ENCODE measurements around the gene PDSS2. TPM values are rescaled to one million over a fixed set of nuclear protein-coding genes. Genes with fewer than 3 reads are reported as not detected.

PDSS2 gene
- total and polyA plus RNA-seq, 2 of the 8 experiments (the other 6 are each of a cell fraction or from before 2014, with no cell fraction given): 10.7 to 16.1 TPM

GRCh38 chr6:107267634-107268033, 191.7 kb downstream of the PDSS2 start (continued):
- TF ChIP-seq, protein P1, sequence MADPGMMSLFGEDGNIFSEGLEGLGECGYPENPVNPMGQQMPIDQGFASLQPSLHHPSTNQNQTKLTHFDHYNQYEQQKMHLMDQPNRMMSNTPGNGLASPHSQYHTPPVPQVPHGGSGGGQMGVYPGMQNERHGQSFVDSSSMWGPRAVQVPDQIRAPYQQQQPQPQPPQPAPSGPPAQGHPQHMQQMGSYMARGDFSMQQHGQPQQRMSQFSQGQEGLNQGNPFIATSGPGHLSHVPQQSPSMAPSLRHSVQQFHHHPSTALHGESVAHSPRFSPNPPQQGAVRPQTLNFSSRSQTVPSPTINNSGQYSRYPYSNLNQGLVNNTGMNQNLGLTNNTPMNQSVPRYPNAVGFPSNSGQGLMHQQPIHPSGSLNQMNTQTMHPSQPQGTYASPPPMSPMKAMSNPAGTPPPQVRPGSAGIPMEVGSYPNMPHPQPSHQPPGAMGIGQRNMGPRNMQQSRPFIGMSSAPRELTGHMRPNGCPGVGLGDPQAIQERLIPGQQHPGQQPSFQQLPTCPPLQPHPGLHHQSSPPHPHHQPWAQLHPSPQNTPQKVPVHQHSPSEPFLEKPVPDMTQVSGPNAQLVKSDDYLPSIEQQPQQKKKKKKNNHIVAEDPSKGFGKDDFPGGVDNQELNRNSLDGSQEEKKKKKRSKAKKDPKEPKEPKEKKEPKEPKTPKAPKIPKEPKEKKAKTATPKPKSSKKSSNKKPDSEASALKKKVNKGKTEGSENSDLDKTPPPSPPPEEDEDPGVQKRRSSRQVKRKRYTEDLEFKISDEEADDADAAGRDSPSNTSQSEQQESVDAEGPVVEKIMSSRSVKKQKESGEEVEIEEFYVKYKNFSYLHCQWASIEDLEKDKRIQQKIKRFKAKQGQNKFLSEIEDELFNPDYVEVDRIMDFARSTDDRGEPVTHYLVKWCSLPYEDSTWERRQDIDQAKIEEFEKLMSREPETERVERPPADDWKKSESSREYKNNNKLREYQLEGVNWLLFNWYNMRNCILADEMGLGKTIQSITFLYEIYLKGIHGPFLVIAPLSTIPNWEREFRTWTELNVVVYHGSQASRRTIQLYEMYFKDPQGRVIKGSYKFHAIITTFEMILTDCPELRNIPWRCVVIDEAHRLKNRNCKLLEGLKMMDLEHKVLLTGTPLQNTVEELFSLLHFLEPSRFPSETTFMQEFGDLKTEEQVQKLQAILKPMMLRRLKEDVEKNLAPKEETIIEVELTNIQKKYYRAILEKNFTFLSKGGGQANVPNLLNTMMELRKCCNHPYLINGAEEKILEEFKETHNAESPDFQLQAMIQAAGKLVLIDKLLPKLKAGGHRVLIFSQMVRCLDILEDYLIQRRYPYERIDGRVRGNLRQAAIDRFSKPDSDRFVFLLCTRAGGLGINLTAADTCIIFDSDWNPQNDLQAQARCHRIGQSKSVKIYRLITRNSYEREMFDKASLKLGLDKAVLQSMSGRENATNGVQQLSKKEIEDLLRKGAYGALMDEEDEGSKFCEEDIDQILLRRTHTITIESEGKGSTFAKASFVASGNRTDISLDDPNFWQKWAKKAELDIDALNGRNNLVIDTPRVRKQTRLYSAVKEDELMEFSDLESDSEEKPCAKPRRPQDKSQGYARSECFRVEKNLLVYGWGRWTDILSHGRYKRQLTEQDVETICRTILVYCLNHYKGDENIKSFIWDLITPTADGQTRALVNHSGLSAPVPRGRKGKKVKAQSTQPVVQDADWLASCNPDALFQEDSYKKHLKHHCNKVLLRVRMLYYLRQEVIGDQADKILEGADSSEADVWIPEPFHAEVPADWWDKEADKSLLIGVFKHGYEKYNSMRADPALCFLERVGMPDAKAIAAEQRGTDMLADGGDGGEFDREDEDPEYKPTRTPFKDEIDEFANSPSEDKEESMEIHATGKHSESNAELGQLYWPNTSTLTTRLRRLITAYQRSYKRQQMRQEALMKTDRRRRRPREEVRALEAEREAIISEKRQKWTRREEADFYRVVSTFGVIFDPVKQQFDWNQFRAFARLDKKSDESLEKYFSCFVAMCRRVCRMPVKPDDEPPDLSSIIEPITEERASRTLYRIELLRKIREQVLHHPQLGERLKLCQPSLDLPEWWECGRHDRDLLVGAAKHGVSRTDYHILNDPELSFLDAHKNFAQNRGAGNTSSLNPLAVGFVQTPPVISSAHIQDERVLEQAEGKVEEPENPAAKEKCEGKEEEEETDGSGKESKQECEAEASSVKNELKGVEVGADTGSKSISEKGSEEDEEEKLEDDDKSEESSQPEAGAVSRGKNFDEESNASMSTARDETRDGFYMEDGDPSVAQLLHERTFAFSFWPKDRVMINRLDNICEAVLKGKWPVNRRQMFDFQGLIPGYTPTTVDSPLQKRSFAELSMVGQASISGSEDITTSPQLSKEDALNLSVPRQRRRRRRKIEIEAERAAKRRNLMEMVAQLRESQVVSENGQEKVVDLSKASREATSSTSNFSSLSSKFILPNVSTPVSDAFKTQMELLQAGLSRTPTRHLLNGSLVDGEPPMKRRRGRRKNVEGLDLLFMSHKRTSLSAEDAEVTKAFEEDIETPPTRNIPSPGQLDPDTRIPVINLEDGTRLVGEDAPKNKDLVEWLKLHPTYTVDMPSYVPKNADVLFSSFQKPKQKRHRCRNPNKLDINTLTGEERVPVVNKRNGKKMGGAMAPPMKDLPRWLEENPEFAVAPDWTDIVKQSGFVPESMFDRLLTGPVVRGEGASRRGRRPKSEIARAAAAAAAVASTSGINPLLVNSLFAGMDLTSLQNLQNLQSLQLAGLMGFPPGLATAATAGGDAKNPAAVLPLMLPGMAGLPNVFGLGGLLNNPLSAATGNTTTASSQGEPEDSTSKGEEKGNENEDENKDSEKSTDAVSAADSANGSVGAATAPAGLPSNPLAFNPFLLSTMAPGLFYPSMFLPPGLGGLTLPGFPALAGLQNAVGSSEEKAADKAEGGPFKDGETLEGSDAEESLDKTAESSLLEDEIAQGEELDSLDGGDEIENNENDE (IDR thresholded peaks at IDR 0.05; ENCODE audit: insufficient replicate concordance, low read length): no peak
- TF ChIP-seq TEAD4 (IDR thresholded peaks at IDR 0.05; ENCODE audit: low read depth, low read length) (no peak), SUZ12 (IDR thresholded peaks at IDR 0.05; ENCODE audit: low read length) (no peak), RNF2 (IDR thresholded peaks at IDR 0.05; ENCODE audit: borderline replicate concordance, low read depth, low read length, missing control alignments, poor library complexity, severe bottlenecking) (no peak), EP300 (IDR thresholded peaks at IDR 0.05; ENCODE audit: borderline replicate concordance in 1 of 2, low read depth in 2 of 2, low read length in 2 of 2) (no peak), MAX (IDR thresholded peaks at IDR 0.05) (no peak), JUND (IDR thresholded peaks at IDR 0.05; ENCODE audit: low read length) (no peak), POLR2AphosphoS5 (IDR thresholded peaks at IDR 0.05; ENCODE audit: low read depth, low read length) (no peak), BCL11A (IDR thresholded peaks at IDR 0.05; ENCODE audit: low read depth in 2 of 2, low read length in 2 of 2) (no peak), SP2 (IDR thresholded peaks at IDR 0.05; ENCODE audit: low read length) (no peak)
